22Rv1 (cell line): ENCODE results near the gene ABCD3.
"Not testable (repeated sequence)": the region's sequence is repeated elsewhere in the genome, so short reads cannot be mapped to it uniquely, and the experiment has no call there.

Experiments
- ZFX ChIP-seq: fragments of 450-650 bp; IDR thresholded peaks from 2 replicates; pipeline ENCODE4 v1.6.1; 2017; ENCODE audit warnings: antibody characterized with exemption, borderline replicate concordance
- TF ChIP-seq, protein P1 (sequence below): fragments of 450-650 bp; IDR thresholded peaks from 2 replicates; pipeline ENCODE4 v1.5.1; 2017; ENCODE audit warnings: mild to moderate bottlenecking

DNA sequence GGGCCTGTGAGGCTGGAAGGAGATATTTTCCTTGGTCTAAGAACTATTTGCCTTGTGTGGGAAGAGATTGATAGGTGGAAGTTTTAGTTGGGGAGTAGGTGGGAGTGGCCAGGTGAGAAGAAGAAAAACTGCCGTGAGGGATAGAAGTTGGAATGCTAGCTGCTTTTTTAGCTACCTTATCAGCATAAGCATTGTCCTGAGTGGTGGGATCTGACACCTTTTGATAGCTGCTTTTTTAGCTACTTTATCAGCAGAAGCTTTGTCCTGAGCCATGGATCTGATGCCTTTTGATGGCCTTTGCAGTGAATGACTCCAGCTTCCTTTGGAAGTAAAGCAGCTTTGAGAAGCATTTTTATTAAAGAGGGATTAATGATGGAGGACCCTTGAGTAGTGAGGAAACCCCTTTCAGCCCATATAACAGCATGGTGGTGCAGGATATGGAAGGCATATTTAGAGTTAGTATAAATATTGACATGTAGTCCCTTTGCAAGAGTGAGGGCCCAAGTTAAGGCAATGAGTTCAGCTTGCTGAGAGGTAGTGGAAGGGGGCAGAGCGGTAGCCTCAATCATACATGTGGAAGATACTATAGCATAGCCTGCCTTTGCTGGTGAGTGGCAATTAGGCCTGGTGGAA lies 149.9 kb downstream of the ABCD3 start:
- TF ChIP-seq, protein P1, sequence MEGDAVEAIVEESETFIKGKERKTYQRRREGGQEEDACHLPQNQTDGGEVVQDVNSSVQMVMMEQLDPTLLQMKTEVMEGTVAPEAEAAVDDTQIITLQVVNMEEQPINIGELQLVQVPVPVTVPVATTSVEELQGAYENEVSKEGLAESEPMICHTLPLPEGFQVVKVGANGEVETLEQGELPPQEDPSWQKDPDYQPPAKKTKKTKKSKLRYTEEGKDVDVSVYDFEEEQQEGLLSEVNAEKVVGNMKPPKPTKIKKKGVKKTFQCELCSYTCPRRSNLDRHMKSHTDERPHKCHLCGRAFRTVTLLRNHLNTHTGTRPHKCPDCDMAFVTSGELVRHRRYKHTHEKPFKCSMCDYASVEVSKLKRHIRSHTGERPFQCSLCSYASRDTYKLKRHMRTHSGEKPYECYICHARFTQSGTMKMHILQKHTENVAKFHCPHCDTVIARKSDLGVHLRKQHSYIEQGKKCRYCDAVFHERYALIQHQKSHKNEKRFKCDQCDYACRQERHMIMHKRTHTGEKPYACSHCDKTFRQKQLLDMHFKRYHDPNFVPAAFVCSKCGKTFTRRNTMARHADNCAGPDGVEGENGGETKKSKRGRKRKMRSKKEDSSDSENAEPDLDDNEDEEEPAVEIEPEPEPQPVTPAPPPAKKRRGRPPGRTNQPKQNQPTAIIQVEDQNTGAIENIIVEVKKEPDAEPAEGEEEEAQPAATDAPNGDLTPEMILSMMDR: not testable (repeated sequence)
- not testable (repeated sequence) for TF ChIP-seq ZFX
